ENCODE results near the gene LRMDA.

GRCh38 chr10:76231286-76231934 is 800.0 kb downstream of the LRMDA start:
- no peak for TF ChIP-seq EZH2phosphoT487 (IDR thresholded peaks at IDR 0.05; ENCODE audit: borderline replicate concordance)
- no peak for TF ChIP-seq CTCF (conservative IDR thresholded peaks at IDR 0.05; ENCODE audit: low read length)

Measured in Loucy (cell line).